HG03175 (cell line): ENCODE results near the gene ADAMTSL1.

Experiments
- ATAC-seq: cut with Tn5 transposase; IDR thresholded peaks from one replicate; pipeline ENCODE4 v1.9.1; 2021; ENCODE audit warnings: mild to moderate bottlenecking, moderate library complexity; ENCODE audit not compliant: unreplicated experiment

Gene ADAMTSL1

DNA sequence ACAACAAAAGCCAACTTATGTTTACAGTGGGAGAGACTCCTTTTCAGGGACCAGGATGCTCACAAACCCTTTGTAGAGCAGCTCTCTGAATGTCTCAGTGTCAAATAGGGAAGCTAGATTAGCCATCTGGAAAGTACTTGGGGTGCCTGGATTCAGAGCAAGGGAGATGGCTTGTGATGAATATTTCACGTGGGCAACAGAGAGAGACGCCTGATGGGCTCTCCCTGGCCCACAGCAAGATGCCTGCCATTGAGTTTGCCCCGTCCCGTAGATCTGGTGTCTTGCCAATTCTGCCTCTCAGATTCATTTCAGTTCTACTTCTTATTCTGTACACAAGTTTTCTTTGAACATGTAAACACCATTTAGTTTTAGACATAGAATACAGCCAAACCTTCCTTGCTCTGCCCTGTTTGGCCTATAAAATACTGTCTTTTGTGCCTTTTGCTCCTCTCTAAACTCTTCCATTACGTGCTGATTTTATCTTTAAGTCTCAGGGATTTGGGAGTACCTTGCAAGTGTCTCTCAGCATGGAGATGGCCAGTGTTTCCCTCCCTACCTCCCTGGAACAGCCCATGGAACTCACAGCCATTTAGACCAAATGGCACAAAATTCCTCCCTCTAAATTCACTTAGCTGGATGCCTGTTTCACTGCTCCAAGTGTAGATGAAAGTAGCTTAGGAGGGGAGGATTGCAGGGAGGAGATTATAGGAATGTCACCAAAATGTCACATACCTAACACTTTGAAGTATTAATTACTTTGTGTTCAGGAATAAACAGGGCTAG is 324.7 kb downstream of the ADAMTSL1 start:
- ATAC-seq = no peak

DNA sequence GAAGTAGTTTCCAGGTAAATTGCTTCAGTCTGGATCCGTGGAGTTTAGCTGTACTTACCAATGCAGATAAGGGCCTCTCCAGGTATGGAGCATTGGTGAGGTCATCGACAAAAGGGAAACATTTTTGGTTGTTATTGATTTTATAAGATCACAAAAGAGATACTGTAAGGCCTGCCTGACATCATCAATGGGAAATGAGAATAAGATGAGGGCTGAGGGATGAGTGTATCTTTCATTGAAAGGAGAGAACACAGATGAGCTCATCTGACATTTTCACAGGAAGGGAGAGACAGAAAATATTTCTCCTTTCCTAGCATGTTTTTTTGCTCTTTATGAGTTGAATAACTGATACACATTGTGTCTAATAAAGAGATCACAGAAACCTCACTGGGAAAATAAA is 325.5 kb downstream of the ADAMTSL1 start:
- no peak for ATAC-seq

DNA sequence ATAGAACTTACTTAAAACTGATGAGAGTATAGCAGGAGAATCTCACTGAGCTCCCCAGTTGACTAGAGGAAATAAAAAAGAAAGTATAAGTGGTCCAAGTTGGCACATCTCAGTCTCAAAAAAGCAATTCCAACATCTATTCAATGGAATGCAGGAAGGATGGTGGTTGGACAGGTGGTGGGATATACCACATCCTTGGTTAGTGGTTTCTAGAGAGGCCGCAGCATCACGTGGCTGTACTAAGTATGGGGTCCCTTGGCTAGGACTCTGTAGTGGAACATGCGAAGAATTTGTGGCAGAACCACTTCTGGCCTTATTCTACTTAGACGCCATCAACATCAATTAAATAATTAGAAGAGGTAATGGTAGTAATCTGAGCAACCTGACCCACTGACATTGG is 326.6 kb downstream of the ADAMTSL1 start:
- no peak for ATAC-seq

DNA sequence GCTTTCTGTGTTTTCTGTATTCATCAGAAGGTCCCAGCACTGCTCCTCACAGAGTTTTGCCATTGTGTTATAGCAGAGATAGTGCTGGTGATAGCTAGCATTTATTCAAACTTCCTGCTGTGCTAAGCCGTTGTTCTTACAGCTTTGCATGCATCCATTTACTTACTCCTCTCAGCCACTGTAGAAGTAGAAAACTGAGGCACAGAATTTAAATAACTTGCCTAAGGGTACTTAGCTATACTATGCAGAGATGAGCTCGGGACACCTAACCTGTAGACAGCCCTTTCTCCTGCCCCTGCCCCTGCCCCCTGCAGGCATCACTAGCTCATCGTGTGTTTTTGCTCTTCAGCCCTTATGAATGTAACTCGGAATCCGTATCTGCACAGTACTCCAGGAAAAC is 331.4 kb downstream of the ADAMTSL1 start:
- no peak for ATAC-seq

DNA sequence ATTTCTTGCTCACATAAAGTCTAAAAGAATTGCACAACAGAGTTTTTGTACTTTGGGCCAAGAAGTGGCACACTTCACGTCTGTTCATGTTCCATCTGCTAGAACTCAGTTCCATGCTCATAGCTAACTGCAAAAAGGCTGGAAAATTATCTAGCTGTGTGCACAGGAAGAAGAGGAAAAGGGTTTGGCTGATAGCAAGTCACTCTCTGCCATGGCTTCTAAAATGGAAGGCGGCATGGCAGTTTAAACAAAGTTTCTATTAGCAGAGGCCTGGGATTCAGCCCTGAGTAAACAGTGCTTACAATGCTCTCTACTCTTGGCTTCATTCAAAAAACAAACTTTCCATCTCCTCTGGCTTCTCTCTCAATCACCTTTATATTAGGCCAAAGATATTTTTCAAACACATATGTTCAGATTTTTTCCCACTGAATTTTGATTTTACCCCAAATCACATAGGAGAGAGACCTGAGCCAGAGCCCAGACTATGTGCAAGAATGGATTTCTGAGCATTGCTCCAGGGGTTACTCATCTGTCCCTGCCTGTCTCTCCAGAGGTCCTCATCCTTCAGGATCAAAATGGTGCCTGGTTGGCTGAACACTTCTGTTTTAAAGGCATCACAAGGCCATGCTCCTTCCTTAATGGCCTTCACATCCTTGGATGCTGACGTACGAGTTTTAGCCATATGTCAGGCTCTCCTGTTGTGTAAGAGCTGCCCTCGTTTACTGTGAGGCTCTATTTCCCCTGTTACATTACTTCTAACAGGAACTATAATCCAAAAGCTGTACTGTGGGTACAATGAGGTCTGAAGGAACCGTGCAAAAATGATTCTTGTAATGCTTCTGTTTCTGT is 332.5 kb downstream of the ADAMTSL1 start:
- ATAC-seq = no peak

DNA sequence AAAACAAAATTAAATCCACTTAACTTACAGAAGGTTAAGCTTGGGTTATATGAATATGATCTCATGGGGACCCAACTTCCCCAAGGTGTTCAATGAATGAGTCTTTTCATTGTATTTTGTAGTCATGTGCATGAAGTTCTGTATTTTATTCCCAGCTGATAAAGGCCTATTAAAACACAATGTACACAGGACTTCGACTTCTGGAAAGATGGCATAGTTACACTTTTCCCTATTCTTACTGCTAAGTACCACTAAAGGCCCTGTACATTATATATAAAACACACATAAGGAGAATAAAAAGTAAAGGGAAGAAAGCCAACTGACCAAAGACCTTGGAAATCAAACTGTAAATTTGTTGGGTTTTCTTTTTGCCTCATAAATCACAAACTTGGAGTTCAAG is 336.6 kb downstream of the ADAMTSL1 start:
- no peak for ATAC-seq

DNA sequence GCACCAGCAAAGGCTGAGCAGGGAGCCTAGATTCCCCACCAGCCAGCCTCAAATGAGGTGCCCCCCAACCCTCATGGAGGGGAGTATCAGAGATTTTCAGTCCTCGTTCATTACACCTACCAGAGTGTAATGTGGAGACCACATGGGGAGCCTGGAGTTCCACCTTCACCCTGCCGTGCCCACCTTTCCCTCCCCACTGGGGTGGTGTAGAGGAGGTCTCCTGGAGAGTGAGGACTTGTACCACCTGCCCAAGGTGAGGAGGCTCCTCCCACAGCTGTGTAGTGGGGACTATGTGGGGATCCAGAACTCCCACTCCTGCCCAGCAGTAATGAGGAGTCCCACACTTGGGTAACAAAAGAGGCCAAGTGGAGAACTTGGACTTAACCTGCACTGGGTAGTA is 337.2 kb downstream of the ADAMTSL1 start:
- no peak for ATAC-seq

DNA sequence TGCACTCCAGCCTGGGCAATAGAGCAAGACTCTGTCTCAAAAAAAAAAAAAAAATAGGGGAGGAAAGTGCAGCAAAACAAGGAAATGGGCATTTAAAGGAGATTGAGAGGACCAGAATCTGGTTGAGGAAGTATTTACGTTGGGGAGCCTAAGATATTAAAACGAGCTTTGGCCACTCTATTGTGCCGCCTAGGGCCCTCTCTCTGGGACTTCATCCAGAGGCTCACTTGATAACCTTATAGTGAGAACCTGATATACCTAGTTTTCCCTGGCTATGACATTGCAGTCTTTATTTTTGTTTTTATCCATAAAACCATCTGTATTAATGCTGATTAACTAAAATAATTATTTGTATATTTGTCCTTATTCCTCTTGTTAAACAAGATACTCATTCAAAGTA is 345.5 kb downstream of the ADAMTSL1 start:
- ATAC-seq = no peak

DNA sequence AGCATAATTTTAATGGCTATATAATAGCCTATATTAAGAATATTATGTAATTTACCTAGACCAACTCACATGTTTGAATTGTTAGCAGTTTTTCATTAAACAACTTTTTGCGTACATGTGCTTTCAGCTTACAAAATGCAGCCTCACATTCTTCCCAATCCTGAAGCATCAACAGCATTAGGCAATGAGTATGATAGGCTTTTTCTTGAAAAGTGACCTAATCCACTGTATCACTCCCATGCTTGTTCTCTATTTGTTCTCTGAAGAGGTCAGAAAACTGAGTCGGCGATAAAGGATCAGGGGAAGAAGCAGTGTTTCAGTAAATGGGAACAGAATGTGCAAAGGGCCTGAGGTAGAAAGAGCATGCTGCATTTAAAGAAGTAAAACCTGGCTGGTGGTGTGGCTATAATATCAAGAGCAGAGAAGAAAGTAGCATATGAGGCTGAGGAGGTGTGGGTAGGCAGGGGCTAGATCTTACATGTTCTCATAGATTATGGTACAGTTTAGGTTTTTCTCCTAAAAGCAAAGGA is 346.7 kb downstream of the ADAMTSL1 start:
- ATAC-seq = no peak

DNA sequence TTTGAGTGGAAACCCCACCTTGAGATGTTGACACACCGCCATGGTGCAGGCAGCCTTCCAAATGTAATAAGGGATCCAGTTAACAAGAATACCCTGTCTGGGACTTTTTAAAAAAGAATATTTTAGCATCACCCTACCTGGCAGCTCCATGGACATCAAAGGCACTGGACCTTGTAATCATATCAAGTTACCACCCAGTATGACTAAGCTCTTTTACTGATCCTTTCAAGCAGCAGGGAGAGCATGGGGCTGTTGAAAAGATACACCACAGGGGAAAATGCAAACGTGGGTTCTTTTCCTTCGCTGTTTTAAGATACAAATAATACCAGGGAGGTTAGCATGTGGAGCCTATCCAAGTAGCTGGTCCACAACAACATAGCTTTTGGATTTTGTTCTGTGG is 347.8 kb downstream of the ADAMTSL1 start:
- no peak for ATAC-seq

DNA sequence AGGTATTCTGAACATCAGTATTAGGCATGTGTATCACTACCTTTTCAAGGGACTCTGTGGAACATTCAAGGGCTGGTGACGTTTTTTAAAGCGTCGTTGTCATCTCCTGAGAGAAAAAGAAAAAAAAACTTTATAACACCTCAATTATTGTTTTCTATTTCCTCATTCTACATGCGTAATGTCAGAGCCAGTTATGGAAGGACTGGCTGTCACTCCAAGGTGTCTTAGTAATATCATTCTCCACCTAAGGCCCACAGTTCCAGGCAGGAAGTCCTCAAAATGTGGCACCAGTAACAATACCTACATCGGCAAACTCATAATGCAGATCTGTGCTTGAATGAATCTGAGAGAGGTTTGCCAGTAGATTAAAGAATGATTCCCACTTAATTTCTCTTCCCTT is 348.9 kb downstream of the ADAMTSL1 start:
- ATAC-seq = no peak

DNA sequence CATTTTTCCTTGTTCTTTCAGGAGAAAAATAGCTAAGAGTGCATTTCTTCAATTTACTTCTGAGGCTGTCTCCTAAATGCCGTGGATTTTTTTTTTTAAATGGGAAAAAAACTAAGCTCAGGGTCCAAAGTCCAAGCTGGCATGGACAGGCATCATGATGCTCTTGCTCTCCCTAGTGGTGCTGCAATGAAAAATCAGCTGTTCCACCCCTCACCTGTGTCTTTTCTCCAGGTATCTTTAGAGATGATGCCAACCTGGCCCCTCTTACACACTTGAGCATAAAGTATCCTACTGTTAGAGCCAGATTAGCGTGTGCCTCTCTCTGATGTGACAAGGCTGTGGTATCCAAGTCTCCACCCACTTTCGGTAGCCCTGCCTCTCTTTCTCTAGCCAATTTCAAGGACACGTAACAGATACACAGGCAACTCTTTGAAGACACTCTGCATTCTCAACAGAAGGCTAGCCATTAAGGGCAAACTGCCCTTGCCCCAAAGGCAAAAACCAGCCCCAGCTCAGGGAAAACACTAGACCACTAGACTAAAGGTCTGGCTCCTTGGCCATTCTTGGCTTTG is 350.2 kb downstream of the ADAMTSL1 start:
- ATAC-seq = no peak

DNA sequence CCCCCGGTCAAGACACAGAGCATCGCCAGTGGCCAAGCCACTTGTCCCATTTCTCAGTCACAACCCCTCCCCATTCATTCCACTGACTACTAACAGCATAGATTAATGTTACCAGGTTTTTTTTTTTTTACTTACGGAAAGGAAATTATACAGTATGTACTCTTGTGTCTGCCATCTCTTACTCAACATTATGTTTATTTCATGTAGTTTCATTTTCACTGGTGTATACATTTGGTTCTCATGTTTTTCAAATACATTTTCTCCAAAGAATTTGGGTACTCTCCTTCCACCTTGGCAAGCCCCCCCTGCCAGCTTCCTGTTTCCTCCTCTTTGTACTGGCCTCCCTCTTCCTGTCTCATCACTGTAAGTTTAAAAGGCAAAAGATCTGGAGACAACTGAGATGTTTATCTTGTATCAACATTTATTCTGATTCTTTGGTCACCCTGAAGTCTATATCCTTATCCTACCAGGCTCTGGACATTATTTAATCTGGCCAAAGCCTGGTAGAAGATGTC is 351.8 kb downstream of the ADAMTSL1 start:
- no peak for ATAC-seq

DNA sequence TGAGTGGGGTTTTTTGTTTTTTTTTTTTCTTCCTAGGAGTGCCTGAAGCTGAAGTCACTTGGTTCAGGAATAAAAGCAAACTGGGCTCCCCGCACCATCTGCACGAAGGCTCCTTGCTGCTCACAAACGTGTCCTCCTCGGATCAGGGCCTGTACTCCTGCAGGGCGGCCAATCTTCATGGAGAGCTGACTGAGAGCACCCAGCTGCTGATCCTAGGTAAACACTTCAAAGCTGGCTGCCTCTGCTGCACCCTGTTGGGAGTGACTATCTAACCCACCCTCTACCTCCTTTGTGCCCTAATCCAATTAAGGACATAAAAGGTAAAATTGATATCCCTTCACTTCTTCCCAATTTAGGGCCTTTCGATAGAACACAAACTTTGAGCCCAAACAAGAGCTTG is 352.3 kb downstream of the ADAMTSL1 start:
- ATAC-seq = no peak

DNA sequence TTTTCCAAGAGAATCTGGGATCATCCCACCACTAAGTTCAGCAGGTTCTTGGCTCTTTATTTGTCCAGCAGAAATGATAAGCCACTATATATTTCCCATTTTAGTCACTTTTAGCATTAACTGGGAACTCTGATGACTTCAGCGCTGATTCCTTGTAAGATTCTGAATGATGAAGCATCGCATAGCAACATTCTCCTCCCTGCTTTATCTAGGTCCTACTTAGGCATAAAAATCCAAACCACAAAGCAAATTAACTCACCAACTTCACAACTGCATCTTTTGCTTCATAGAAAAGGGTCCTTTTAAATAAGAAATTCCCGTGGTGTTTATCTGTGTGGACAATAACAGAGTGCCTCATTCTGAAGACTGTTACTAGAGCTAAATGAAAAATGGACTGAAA is 355.1 kb downstream of the ADAMTSL1 start:
- no peak for ATAC-seq

DNA sequence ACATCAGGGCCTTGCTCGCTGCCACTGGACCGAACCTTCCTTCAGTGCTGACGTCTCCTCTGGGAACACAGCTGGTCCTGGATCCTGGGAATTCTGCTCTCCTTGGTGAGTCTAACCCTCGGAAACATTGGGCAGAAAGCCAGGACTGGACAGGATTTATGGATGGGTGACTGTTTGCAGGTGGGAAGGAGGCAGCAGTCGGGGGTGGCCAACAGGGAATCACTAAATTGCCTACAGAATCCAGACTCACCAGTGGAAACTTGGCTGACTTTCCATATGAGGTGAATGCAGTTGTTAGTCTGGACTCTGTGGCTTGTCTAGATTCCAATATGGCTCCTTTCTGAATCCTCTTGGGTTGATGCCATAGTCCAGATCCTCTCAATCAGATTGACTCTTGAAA is 355.9 kb downstream of the ADAMTSL1 start:
- no peak for ATAC-seq

DNA sequence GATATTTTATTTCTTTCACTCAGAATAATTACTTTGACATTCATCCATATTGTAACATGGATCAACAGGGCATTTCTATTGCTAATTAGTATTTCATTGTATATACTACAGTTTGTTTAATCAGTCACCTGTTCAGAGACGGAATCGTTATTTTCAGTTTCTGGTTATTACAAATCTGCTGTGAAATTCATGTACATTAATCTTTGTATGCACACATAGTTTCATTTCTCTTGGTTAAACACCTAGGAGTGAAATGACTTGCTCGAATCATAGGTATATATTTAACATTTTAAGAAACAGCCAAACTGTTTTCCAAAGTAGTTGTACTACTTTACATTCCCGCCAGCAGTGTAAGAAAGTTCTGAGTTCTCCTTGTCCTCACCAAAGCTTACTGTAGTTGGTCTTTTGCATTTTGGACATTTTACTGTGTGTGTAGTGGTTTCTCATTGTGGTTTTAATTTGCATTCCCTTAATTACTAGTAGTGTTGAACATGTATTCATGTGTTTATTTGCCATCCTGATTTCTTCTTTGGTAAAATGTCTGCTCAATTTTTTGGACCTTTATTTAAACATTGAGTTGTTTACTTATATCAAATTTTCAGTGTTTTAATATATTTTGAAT is 360.9 kb downstream of the ADAMTSL1 start:
- peak; percentile 79 for ATAC-seq

DNA sequence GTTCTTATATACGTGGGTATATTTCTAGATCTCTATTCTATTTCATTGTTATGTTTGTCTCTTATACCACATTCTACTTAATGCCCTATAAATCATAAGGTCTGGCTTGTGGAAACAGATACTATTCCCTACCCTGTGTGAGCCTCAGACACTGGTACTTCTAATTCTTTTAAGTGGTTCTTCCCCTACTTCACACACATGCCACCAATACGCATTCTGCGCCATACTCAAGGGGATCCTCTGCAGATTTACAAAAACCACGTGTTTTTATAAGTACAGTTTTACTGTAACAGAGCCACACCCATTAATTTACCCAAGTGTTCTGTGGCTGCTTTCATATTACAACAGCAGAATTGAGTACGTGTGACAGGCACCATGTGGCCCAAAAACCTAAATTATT is 363.4 kb downstream of the ADAMTSL1 start:
- no peak for ATAC-seq

DNA sequence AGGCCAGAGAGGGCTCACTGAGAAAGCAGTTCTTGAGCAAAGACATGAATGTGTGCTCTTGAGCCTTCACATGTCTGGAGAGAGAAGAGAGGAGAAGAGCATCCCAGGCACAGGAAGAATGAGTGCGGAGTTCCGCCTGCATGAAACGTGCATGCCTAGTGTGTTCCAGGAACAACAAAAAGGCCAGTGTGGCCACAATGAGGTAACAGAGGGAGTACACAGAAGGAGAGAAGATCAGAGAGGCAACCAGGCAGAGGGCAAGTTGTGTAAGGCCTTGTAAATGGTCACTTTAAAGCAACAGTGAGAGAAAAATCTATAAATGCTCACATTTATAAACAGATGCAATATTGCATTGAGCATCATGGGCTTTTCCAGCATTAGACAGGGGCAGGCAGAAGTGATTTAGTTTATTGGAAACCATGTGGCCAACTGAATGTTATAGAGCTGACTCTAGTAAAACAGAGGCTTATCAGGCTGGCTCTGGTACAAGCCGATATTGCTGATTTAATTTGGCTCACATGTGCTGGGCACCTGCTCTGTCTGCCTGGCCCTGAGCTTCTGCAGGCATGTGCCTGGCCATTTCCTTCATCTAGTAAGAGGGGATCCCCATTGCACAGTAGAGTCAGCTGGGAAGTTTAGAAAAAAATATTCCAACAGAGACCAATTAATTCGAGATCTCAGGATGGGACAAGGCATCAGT is 373.8 kb downstream of the ADAMTSL1 start:
- ATAC-seq = no peak

DNA sequence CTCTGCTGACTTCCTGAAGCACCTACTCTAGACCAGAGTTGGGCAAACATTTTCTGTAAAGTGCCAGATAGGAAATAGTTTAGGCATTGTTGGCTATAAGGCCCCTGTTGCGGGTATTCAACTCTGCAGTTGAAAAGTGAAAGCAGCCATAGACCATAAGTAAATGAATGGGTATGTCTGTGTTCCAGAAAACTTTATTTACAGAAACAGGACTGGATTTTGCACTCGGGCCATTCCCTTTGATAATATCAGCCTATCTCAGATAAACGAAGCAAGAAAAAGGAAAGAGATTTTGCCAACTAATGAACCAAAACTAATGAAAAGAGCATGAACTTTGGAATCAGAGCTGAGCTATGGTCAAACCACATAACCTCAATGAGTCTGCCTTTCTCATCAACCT is 374.7 kb downstream of the ADAMTSL1 start:
- no peak for ATAC-seq
